ENCODE data around the gene CD27. TPM values are rescaled to one million over a fixed set of nuclear protein-coding genes. Genes with fewer than 3 reads are reported as not detected.

CD27 gene
- total RNA-seq, 1 experiment from 2014 or later: not detected

GRCh38 chr12:6438345-6438744 is 6.4 kb upstream of the CD27 start:
- ChIA-PET POLR2A (ENCODE audit: unreplicated experiment) (no interaction called here), CTCF (no interaction called here)
- intact Hi-C loops (cut with micrococcal nuclease): no loop called here
- no peak overlapping the region for H3K27ac ChIP-seq (ENCODE audit: low read length)
- no peaks in the 10 kb centered on the region for H3K79me2 ChIP-seq (ENCODE audit: low read length)
- no peaks in the 10 kb centered on the region for H4K20me1 ChIP-seq (ENCODE audit: low read length)
- DNase-seq (no peak), ATAC-seq (no peak)
- no peaks in the 10 kb centered on the region for H3F3A ChIP-seq (ENCODE audit: low read length, unreplicated experiment)
- H3K9me3 ChIP-seq (ENCODE audit: low read length): no peaks in the 10 kb centered on the region
- no TSS peak for BruUV-seq (replicated peaks)
- no peaks in the 10 kb centered on the region for H3K27me3 ChIP-seq (ENCODE audit: low read length)
- no peak overlapping the region for H2AFZ ChIP-seq (ENCODE audit: low read length)
- H3K9ac ChIP-seq (ENCODE audit: low read length): no peak overlapping the region
- no peaks in the 10 kb centered on the region for H3K4me1 ChIP-seq (ENCODE audit: insufficient read depth, low read length)
- H3K9me2 ChIP-seq (replicated peaks; ENCODE audit: low read length): no peaks in the 10 kb centered on the region
- H3K4me3 ChIP-seq (ENCODE audit: low read length): no peak overlapping the region
- H3K36me3 ChIP-seq (ENCODE audit: low read depth, low read length): no peaks in the 10 kb centered on the region
- TF ChIP-seq EZH2 (IDR thresholded peaks at IDR 0.05; ENCODE audit: low read length, unreplicated experiment): no peak
- TF ChIP-seq EZH2phosphoT487 (IDR thresholded peaks at IDR 0.05; ENCODE audit: borderline replicate concordance, low read length): no peak
- no peak for TF ChIP-seq CTCF (conservative IDR thresholded peaks at IDR 0.05; ENCODE audit: low read depth, low read length)
- H3K4me2 ChIP-seq (ENCODE audit: low read length): no peak overlapping the region

GRCh38 chr12:6440391-6440790 is 4.4 kb upstream of the CD27 start:
- POLR2A ChIA-PET (ENCODE audit: unreplicated experiment): no interaction called here
- BruUV-seq (replicated peaks): no TSS peak

GRCh38 chr12:6442836-6443235 is 1.9 kb upstream of the CD27 start:
- H4K20me1 ChIP-seq (ENCODE audit: low read length): no peaks in the 10 kb centered on the region
- no peak for TF ChIP-seq EZH2phosphoT487 (IDR thresholded peaks at IDR 0.05; ENCODE audit: borderline replicate concordance, low read length)
- no peak for TF ChIP-seq CTCF (conservative IDR thresholded peaks at IDR 0.05; ENCODE audit: low read depth, low read length)
- TF ChIP-seq EZH2 (IDR thresholded peaks at IDR 0.05; ENCODE audit: low read length, unreplicated experiment): no peak
- H3K9ac ChIP-seq (ENCODE audit: low read length): no peak overlapping the region
- H3K27ac ChIP-seq (ENCODE audit: low read length): no peak overlapping the region
- no TSS peak for BruUV-seq (replicated peaks)
- H2AFZ ChIP-seq (ENCODE audit: low read length): no peak overlapping the region
- no peaks in the 10 kb centered on the region for H3K36me3 ChIP-seq (ENCODE audit: low read depth, low read length)
- no peaks in the 10 kb centered on the region for H3K79me2 ChIP-seq (ENCODE audit: low read length)
- no peaks in the 10 kb centered on the region for H3K4me1 ChIP-seq (ENCODE audit: insufficient read depth, low read length)
- ChIA-PET CTCF (interaction anchor here (0.6 kb wide), 1 partner anchor 52 kb away, joined by 4 read pairs; no protein-coding TSS in a partner anchor), POLR2A (ENCODE audit: unreplicated experiment) (no interaction called here)
- no peaks in the 10 kb centered on the region for H3K9me2 ChIP-seq (replicated peaks; ENCODE audit: low read length)
- ATAC-seq (no peak), DNase-seq (no peak)
- no peak overlapping the region for H3K4me2 ChIP-seq (ENCODE audit: low read length)
- no peaks in the 10 kb centered on the region for H3K27me3 ChIP-seq (ENCODE audit: low read length)
- no peak overlapping the region for H3K4me3 ChIP-seq (ENCODE audit: low read length)
- intact Hi-C loops (cut with micrococcal nuclease): no loop called here
- H3K9me3 ChIP-seq (ENCODE audit: low read length): no peaks in the 10 kb centered on the region
- H3F3A ChIP-seq (ENCODE audit: low read length, unreplicated experiment): no peaks in the 10 kb centered on the region

More at GRCh38 chr12:6440391-6440790, 4.4 kb upstream of the CD27 start:
- CTCF ChIA-PET: no interaction called here
- no peaks in the 10 kb centered on the region for H3K9me2 ChIP-seq (replicated peaks; ENCODE audit: low read length)
- DNase-seq (no peak), ATAC-seq (no peak)
- H3K36me3 ChIP-seq (ENCODE audit: low read depth, low read length): no peaks in the 10 kb centered on the region
- no peaks in the 10 kb centered on the region for H4K20me1 ChIP-seq (ENCODE audit: low read length)
- H3K79me2 ChIP-seq (ENCODE audit: low read length): no peaks in the 10 kb centered on the region
- no peak overlapping the region for H3K4me3 ChIP-seq (ENCODE audit: low read length)
- H3K4me1 ChIP-seq (ENCODE audit: insufficient read depth, low read length): no peaks in the 10 kb centered on the region
- TF ChIP-seq CTCF (conservative IDR thresholded peaks at IDR 0.05; ENCODE audit: low read depth, low read length) (no peak), EZH2phosphoT487 (IDR thresholded peaks at IDR 0.05; ENCODE audit: borderline replicate concordance, low read length) (no peak), EZH2 (IDR thresholded peaks at IDR 0.05; ENCODE audit: low read length, unreplicated experiment) (no peak)
- intact Hi-C loops (cut with micrococcal nuclease): no loop called here
- H3K27ac ChIP-seq (ENCODE audit: low read length): no peak overlapping the region
- H3K9me3 ChIP-seq (ENCODE audit: low read length): no peaks in the 10 kb centered on the region
- H3K27me3 ChIP-seq (ENCODE audit: low read length): no peaks in the 10 kb centered on the region
- H3K4me2 ChIP-seq (ENCODE audit: low read length): no peak overlapping the region
- no peaks in the 10 kb centered on the region for H3F3A ChIP-seq (ENCODE audit: low read length, unreplicated experiment)
- no peak overlapping the region for H3K9ac ChIP-seq (ENCODE audit: low read length)
- no peak overlapping the region for H2AFZ ChIP-seq (ENCODE audit: low read length)

All from PC-3 (cell line).